Panc1 (cell line): ENCODE results near the gene SEC14L2. TPM values are rescaled to one million over a fixed set of nuclear protein-coding genes. Genes with fewer than 3 reads are reported as not detected.
"Not testable (repeated sequence)": the region's sequence is repeated elsewhere in the genome, so short reads cannot be mapped to it uniquely, and the experiment has no call there.

Source experiments
- ATAC-seq: fragments of 200-7000 bp; cut with Tn5 transposase; 2 replicates; pipeline ENCODE4 v1.9.1; 2020; ENCODE audit warnings: mild to moderate bottlenecking, moderate library complexity
- BruUV-seq: library from RNA; stranded (reverse); fragments of 400-500 nt; replicated peaks from 2 replicates; lab custom pipeline; 2021; lab: Mats Ljungman, UMichigan
- CTCF ChIA-PET: fragments of 300-600 bp; sonication (Branson Sonifier 250); formaldehyde crosslinking; loops from one replicate; lab custom pipeline; 2022; ENCODE audit warnings: antibody characterized with exemption; lab: Charles Lee
- POLR2A ChIA-PET: fragments of 300-600 bp; sonication (Branson Sonifier 250); formaldehyde crosslinking; loops from one replicate; lab custom pipeline; 2022; ENCODE audit warnings: antibody characterized with exemption; lab: Charles Lee
- DNase-seq: peaks from one replicate; pipeline ENCODE4 v3.0.0-alpha.2; 2010; ENCODE audit warnings: low read depth, low spot score
- H3K27ac ChIP-seq: 2 replicates; pipeline ENCODE4 v1.5.1; 2011; ENCODE audit warnings: mild to moderate bottlenecking, low read length, inconsistent platforms
- H3K27me3 ChIP-seq: fragments of 200-500 bp; sonication (Bioruptor generic); 2 replicates; pipeline ENCODE4 v1.6.0; 2014; ENCODE audit warnings: low read length, inconsistent platforms; ENCODE audit not compliant: control insufficient read depth, insufficient read depth
- H3K36me3 ChIP-seq: fragments of 200-500 bp; sonication (Bioruptor generic); 2 replicates; pipeline ENCODE4 v1.5.1; 2014; ENCODE audit warnings: inconsistent platforms, mild to moderate bottlenecking, low read length, moderate library complexity; ENCODE audit not compliant: control insufficient read depth, insufficient read depth
- H3K4me1 ChIP-seq: 2 replicates; pipeline ENCODE4 v1.5.1; 2011; ENCODE audit warnings: inconsistent platforms, mild to moderate bottlenecking, low read length, moderate library complexity; ENCODE audit not compliant: control insufficient read depth, insufficient read depth
- H3K4me3 ChIP-seq, 2 experiments: 2 replicates each; pipeline ENCODE4 v1.5.1; 2011 to 2012; ENCODE audit warnings: low read depth in 2 of 2, low read length in 2 of 2, mild to moderate bottlenecking in 2 of 2, inconsistent platforms in 1 of 2, moderate library complexity in 1 of 2
- H3K9me3 ChIP-seq: fragments of 200-500 bp; sonication (Bioruptor generic); 2 replicates; pipeline ENCODE4 v1.5.1; 2014; ENCODE audit warnings: low read depth, mild to moderate bottlenecking, inconsistent platforms, low read length, moderate library complexity; ENCODE audit not compliant: control insufficient read depth, insufficient read depth
- CTCF ChIP-seq: fragments of 450-650 bp; IDR thresholded peaks from 2 replicates; pipeline ENCODE4 v1.5.1; 2017; ENCODE audit warnings: mild to moderate bottlenecking
- POLR2AphosphoS5 ChIP-seq: IDR thresholded peaks from 2 replicates; pipeline ENCODE4 v1.6.1; 2012; ENCODE audit warnings: mild to moderate bottlenecking, low read depth, low read length, moderate library complexity
- REST ChIP-seq, 2 experiments: IDR thresholded peaks; 2 replicates each; pipeline ENCODE4 v1.6.1; 2011 to 2012; ENCODE audit warnings: low read depth in 2 of 2, control low read depth in 1 of 2, low read length in 1 of 2, mild to moderate bottlenecking in 1 of 2, moderate library complexity in 1 of 2; ENCODE audit not compliant: insufficient read depth in 1 of 2
- SIN3A ChIP-seq: IDR thresholded peaks from 2 replicates; pipeline ENCODE4 v1.6.1; 2012; ENCODE audit warnings: low read depth, mild to moderate bottlenecking, low read length, moderate library complexity, borderline replicate concordance; ENCODE audit not compliant: insufficient read depth
- TCF7L2 ChIP-seq: IDR thresholded peaks from 2 replicates; pipeline ENCODE4 v1.6.1; 2011; ENCODE audit warnings: mild to moderate bottlenecking, low read depth, low read length, inconsistent platforms
- in situ Hi-C: cut with HindIII; loops from 2 replicates; pipeline ENCODE4 v1.10.0; 2016; ENCODE audit warnings: low sequenced_read_pairs, low pct_unique_long_range_greater_than_20kb
- intact Hi-C: fragments of 100-400 bp; cut with micrococcal nuclease; formaldehyde crosslinking; loops from one replicate; pipeline ENCODE4 v1.10.0; 2022; ENCODE audit not compliant: unreplicated experiment
- total RNA-seq: library from RNA; stranded (reverse); gene quantifications from one replicate; pipeline ENCODE4 v1.2.1, GENCODE V29; 2021; ENCODE audit not compliant: unreplicated experiment

SEC14L2 gene
- total RNA-seq, 1 experiment from 2014 or later: 10.7 TPM

GRCh38 chr22:30451488-30451887 is 54.7 kb downstream of the SEC14L2 start:
- CTCF ChIA-PET, H3K4me1 ChIP-seq, in situ Hi-C loops, ATAC-seq, DNase-seq, H3K27ac ChIP-seq, H3K27me3 ChIP-seq, BruUV-seq, H3K4me3 ChIP-seq, H3K36me3 ChIP-seq, H3K9me3 ChIP-seq, POLR2A ChIA-PET, intact Hi-C loops: not testable (repeated sequence)

GRCh38 chr22:30452861-30453260 is 56.0 kb downstream of the SEC14L2 start:
- Histone ChIP-seq H3K27ac (no peak overlapping the region), H3K36me3 (no peaks in the 10 kb centered on the region), H3K4me1 (no peaks in the 10 kb centered on the region), H3K4me3 (no peak overlapping the region), H3K9me3 (no peaks in the 10 kb centered on the region), H3K27me3 (no peaks in the 10 kb centered on the region)
- BruUV-seq: no TSS peak
- no peak for ATAC-seq
- DNase-seq: no peak
- ChIA-PET POLR2A (no interaction called here), CTCF (no interaction called here)
- intact Hi-C loops (no loop called here), in situ Hi-C loops (no loop called here)
- TF ChIP-seq POLR2AphosphoS5 (no peak), TCF7L2 (no peak)

DNA sequence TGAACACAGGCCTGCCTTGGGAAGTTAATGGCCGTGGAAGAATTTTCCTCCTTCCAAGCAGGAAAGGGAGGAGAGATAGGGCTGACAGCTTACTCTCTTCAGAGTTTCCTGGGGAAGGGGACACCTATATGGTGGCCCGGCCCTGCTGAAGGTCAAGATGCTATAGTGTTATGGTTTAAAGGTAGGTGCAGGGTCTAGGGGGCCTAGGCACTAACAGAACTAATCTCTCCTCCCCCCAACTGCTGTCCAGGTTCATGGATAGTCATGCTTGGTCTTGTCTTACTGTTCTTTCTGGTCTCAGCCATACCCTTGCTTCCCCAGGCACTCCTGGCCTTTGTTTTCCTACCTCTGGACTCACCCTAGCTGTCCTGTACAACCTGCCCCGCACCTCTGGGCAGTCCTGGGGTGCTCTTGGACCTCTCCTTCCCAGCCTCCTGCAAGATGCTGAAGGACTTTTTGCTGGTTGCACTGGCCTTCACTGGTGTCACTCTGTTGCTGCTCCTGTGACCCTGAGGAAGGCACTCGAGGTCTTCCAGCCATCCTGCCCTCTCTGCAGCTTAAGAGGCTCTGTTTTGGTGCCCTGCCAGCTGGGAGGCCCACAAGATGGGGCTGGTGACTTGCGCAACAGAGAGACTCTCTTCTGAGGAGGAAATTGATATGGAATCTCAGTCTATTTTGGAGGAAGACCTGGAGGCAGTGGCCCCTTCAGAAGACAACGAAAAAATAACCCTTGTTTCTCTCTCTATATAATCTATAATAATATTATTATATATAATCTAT is 57.1 kb downstream of the SEC14L2 start:
- Histone ChIP-seq H3K4me1 (no peaks in the 10 kb centered on the region), H3K36me3 (no peaks in the 10 kb centered on the region), H3K4me3 (no peak overlapping the region), H3K9me3 (no peaks in the 10 kb centered on the region), H3K27me3 (no peaks in the 10 kb centered on the region), H3K27ac (no peak overlapping the region)
- ATAC-seq (peak; percentile 64), DNase-seq (no peak)
- intact Hi-C loops: no loop called here
- in situ Hi-C loops: no loop called here
- ChIA-PET POLR2A (no interaction called here), CTCF (interaction anchor here (0.6 kb wide), 1 partner anchor 153 kb away, joined by 10 read pairs; the partner anchor contains the start of gene TCN2)
- no TSS peak for BruUV-seq
- TF ChIP-seq CTCF: no peak
- TF ChIP-seq REST (IDR thresholded peaks at IDR 0.05; ENCODE audit: insufficient read depth in 1 of 2, low read depth in 2 of 2, low read length in 1 of 2): no peak
- no peak for TF ChIP-seq SIN3A
- TF ChIP-seq POLR2AphosphoS5: no peak
- TF ChIP-seq TCF7L2: no peak
